GM12873 (cell line): ENCODE data around the gene KIRREL1.

Experiments
- CTCF ChIP-seq: IDR thresholded peaks from 2 replicates; pipeline ENCODE4 v1.5.1; 2012; ENCODE audit warnings: low read depth, mild to moderate bottlenecking, moderate library complexity, low read length, control low read depth; ENCODE audit not compliant: insufficient read depth; ENCODE audit errors: missing control alignments

Gene KIRREL1

GRCh38 chr1:158145173-158145719, 151.8 kb downstream of the KIRREL1 start:
- TF ChIP-seq CTCF, result no peak

- no peak for TF ChIP-seq CTCF
These were observed 152.7 kb downstream of the KIRREL1 start for GRCh38 chr1:158146165-158146564.

- no peak for TF ChIP-seq CTCF
These were observed 153.3 kb downstream of the KIRREL1 start for GRCh38 chr1:158146739-158147138.

GRCh38 chr1:158147401-158147800, 154.0 kb downstream of the KIRREL1 start:
- no peak for TF ChIP-seq CTCF

GRCh38 chr1:158147869-158148268, 154.4 kb downstream of the KIRREL1 start:
- no peak for TF ChIP-seq CTCF

GRCh38 chr1:158148468-158148867, 155.0 kb downstream of the KIRREL1 start:
- TF ChIP-seq CTCF, result no peak

- TF ChIP-seq CTCF, result no peak
These were observed 155.7 kb downstream of the KIRREL1 start for GRCh38 chr1:158149175-158149574.
